AG09309 (cell line): ENCODE data around the gene DRAXIN.
"Not testable (repeated sequence)": the region's sequence is repeated elsewhere in the genome, so short reads cannot be mapped to it uniquely, and the experiment has no call there.

Source experiments
- DNase-seq: peaks from one replicate; pipeline ENCODE4 v3.0.0-alpha.2; 2010; ENCODE audit warnings: low read depth
- H3K4me3 ChIP-seq: 2 replicates; pipeline ENCODE4 v1.5.1; 2011; ENCODE audit warnings: mild to moderate bottlenecking, low read depth, low read length, moderate library complexity; ENCODE audit not compliant: control insufficient read depth
- TF ChIP-seq, protein P1 (sequence below): IDR thresholded peaks from 2 replicates; pipeline ENCODE4 v1.5.1; 2011; ENCODE audit warnings: mild to moderate bottlenecking, low read depth, low read length, inconsistent platforms; ENCODE audit not compliant: insufficient read depth, control insufficient read depth; ENCODE audit errors: missing control alignments

DRAXIN gene, protein sequence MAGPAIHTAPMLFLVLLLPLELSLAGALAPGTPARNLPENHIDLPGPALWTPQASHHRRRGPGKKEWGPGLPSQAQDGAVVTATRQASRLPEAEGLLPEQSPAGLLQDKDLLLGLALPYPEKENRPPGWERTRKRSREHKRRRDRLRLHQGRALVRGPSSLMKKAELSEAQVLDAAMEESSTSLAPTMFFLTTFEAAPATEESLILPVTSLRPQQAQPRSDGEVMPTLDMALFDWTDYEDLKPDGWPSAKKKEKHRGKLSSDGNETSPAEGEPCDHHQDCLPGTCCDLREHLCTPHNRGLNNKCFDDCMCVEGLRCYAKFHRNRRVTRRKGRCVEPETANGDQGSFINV

DNA sequence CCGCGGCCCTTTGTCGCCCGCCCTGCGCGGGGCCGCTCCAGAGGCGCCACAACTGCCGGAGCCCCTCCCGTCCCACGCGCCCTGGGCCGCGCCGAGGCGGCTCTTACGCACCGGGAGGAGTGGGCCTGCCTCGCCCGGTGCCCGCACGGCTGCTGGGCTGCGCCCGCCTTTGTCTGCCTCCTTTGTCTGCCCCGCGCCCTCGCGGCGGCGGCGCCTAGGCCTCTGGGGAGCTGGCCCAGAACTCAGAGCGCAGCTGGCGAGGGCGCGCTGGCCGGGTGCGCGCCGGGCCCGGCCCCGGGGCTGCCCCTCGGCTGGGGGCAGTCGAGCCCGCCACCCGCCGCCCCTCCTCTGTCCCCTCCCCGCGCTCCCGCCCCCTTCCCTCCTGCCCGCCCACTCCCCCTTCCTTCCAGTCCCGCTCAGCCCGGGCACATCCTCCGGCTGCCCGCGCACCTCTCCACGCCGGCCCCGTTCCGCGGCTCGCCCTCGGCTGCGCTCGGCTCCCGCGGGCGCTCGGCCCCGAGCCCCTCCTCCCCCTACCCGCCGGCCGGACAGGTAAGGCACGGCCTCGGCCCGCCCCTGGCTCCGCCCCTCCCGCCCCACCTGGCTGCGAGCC lies at the start of gene DRAXIN:
TSS of gene DRAXIN (plus strand) at position 409 of the 613 bp plus-strand sequence. CDS start 14,549 bp downstream, outside the sequence.
- TF ChIP-seq, protein P1, sequence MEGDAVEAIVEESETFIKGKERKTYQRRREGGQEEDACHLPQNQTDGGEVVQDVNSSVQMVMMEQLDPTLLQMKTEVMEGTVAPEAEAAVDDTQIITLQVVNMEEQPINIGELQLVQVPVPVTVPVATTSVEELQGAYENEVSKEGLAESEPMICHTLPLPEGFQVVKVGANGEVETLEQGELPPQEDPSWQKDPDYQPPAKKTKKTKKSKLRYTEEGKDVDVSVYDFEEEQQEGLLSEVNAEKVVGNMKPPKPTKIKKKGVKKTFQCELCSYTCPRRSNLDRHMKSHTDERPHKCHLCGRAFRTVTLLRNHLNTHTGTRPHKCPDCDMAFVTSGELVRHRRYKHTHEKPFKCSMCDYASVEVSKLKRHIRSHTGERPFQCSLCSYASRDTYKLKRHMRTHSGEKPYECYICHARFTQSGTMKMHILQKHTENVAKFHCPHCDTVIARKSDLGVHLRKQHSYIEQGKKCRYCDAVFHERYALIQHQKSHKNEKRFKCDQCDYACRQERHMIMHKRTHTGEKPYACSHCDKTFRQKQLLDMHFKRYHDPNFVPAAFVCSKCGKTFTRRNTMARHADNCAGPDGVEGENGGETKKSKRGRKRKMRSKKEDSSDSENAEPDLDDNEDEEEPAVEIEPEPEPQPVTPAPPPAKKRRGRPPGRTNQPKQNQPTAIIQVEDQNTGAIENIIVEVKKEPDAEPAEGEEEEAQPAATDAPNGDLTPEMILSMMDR, result no peak
- no peak within 1 kb of the TSS; the same call in 1 of the 2 replicates for H3K4me3 ChIP-seq
- no peak for DNase-seq

DNA sequence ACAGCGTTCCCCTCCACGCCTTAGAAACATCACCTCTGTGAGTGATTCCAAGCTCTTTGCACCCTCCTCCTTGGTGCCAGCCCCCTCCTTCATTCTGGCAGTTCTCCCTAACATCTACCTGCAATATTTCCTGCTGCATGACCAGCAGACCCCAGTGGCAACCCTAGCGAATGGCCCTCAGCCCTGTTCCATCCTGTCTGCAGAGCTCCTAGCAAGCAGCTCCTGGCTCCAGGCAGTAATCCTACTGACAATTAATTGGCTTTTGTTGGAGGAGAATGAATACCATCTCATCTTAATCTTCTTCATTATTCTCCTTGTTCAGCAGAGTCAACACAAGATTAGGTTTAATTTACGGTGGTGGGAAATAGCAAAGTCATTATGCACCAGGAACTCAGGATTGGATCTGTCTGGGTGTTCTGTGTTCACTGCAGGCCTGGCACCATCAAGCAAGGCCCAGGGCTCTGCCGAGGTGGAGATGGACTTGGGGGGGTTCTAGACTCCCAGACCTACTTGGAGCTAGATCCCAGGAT lies 49.7 kb upstream of the DRAXIN start:
- TF ChIP-seq, protein P1, result no peak
- DNase-seq, result no peak
- no peak overlapping the region for H3K4me3 ChIP-seq

DNA sequence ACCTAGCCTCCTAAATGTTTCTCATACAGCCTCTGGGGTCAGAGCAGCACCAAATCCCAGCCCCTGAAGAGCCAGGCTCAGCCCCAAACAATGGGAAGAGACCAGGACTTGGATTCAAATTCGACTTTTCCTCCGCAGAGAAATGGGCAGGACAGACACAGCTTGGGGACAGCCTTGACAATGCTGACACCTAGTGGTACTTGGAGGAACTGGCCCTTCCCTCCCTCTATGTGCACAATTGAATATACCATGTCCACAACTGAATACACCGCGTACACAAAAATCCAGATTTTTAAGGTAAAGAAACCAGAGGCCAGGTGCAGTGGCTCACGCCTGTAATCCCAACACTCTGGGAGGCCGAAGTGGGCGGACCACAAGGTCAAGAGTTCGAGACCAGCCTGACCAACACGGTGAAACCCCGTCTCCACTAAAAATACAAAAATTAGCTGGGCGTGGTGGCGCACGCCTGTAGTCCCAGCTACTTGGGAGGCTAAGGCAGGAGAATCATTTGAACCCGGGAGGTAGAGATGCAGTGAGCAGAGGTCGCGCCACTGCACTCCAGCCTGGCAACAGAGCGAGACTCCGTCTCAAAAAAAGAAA lies 49.0 kb upstream of the DRAXIN start:
- H3K4me3 ChIP-seq, DNase-seq: not testable (repeated sequence)
- TF ChIP-seq, protein P1, result peak; percentile 97

DNA sequence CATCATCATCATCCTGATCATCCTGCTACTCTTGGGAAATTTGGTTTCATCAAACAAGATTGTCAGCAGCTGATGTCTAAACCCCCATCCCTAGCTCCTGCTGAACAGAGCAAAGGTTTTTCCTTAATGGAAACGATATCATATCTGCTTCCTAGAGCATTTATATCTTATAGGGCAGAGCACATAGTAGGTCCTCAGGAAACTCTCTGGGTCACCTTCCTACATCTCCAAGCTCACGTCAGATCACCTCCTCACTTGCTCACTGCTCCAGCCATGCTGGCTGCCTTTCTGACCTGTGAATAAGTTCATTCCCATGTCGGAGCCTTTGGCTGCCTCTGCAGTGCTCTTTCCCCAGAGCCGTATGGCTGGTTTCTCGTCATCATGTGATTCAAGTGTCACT lies 47.7 kb upstream of the DRAXIN start:
- H3K4me3 ChIP-seq, result no peak overlapping the region
- TF ChIP-seq, protein P1, result no peak
- no peak for DNase-seq

DNA sequence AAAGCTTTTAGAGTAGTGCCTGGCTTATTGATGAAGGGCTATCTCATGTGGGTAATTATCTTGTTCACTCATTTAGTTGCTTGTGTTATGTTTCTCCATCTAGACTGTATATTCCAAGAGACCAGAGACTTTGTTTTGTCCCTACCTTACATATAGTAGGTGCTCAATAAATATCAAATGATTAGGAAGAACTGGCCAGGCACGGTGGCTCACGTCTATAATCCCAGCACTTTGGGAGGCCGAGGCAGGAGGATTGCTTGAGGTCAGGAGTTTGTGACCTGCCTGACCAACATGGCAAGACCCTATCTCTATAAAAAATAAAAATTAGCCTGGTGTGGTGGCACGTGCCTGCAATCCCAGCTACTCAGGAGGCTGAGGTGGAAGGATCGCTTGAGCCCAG lies 46.2 kb upstream of the DRAXIN start:
- TF ChIP-seq, protein P1, result no peak
- no peak for DNase-seq

DNA sequence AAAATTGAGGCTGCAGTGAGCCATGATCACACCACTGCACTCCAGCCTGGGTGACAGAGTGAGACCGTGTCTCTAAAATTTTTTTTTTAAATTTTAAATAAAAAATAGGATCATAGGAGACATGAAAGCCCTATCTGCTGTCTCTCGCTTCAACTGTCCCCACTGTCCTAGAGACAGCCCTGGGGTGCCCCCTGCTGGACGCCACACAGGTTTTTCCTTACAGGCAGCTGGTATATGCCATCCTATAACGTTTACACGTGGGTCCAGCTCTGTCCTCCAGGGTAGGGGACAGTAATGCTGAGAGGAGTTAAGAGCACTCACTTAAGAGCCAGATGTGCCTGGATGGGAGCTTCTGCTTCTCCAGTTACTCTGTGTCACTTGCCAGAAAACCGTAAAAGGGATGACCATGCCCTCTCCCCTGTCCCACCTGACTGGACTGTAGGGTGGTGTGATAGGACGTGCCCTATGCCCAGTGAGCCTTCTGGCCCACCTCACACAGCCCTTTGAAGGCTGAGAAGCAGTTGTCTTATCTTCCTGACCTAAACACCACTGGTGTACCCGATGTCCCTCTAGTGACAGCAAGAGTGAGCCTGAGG lies 45.7 kb upstream of the DRAXIN start:
- TF ChIP-seq, protein P1, result peak; percentile 81
- no peak for DNase-seq

More for the DNA sequence above, 46.2 kb upstream of the DRAXIN start:
- H3K4me3 ChIP-seq, result no peak overlapping the region

More for the DNA sequence above, 45.7 kb upstream of the DRAXIN start:
- no peak overlapping the region for H3K4me3 ChIP-seq
